Activated T-helper 9 cell treated with anti-CD3 and anti-CD28 coated beads, Interleukin-2, amount 50 U/mL, for 16 hours (primary cell): ENCODE measurements around the gene ERC2.
"Not testable (repeated sequence)": the region's sequence is repeated elsewhere in the genome, so short reads cannot be mapped to it uniquely, and the experiment has no call there.

Source experiments
- DNase-seq: peaks from one replicate; pipeline ENCODE4 v3.0.0-alpha.2; 2020; ENCODE audit warnings: low read depth

Gene ERC2

DNA sequence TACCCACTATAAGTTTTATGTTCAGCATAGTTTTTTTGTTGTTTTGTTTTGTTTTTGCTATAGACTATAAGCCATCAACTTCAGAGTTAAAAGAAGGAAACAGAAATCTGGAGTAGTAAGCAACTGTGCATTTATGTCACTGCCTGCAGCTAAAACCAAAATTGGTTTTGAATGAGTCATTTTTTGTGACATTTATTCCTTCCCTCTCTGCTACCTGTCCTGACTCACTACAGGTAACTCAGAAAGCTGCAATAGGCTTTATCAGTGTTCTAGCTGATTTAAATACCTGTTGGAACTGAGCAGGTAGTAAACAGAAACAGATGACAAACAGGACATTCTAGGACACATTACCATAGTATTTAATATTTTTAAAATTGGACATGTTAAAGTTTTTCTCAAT lies 587.9 kb downstream of the ERC2 start:
- DNase-seq: no peak

DNA sequence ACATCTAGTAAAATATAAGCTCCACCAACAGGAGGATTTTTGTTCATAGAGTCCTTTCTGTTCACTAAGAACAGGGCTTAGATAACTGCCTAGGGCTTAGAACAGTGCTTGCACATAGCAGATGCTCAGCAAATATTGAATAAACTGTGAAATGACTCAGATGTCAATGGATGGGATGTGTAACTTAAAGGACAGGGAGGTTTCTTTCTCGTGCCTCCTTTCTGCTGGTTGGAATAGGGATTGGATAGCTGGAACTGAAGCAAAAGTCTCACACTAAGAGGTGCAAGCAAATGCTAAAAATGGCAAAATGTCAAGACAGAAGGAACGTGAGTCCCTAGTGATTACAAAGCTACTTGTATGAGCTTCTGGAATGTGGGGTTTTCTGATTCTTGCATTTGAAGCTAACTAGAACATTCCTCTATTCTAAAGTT lies 588.4 kb downstream of the ERC2 start:
- DNase-seq: no peak

DNA sequence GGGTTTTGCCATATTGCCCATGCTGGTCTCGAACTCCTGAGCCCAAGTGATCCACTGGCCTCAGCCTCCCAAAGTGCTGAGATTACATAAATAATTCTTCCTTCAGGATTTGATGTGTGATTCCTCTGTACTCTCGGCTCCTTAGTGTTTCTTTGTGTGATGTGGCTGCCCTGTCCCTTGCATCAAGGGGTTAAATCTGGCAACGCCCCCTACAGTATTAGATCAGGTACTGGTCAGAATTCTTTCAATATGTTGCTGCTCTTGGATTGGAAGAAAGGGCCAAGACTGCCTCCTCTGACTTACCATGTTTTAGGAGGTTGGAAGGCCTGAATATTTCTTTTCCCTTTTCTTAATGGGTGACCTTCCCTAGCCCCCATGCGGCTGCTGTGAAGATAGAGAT lies 590.6 kb downstream of the ERC2 start:
- no peak for DNase-seq

DNA sequence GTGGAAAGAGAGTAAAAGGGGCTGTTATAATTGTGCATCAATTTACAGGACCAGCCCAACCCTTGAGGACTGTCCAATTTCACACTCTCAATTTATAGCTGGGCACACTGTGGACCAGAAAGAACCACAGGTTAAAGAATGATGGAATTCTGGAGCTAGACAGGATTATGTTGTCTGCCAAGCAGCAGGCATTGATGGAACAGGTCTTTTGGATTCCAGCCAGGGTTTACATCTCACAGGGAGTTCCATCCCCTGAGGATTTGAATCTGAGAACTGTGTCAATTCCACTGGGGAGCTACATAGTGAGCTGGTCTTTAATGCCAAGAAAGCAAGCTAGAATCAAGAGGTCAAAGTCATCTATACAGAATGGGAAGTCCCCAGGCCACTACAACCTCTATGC lies 591.7 kb downstream of the ERC2 start:
- DNase-seq: no peak

DNA sequence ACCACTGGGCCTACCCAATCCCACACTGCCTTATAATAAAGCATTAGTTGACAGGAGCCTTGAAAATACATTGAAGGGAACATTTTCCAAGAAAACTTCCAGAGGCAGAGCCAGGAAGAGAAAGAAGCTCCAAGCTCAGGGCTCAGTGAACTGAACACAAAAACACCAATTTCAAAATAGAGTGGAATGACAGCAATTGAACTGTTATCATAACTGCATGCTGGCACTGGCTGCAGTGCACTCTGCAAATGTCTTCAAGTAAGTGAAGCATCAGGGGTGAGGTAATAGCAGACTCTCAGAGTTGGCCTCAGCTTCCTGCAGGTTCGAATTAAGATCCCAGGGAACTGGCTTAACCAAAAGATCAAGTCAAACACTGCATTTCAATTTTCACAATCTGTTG lies 593.2 kb downstream of the ERC2 start:
- no peak for DNase-seq

DNA sequence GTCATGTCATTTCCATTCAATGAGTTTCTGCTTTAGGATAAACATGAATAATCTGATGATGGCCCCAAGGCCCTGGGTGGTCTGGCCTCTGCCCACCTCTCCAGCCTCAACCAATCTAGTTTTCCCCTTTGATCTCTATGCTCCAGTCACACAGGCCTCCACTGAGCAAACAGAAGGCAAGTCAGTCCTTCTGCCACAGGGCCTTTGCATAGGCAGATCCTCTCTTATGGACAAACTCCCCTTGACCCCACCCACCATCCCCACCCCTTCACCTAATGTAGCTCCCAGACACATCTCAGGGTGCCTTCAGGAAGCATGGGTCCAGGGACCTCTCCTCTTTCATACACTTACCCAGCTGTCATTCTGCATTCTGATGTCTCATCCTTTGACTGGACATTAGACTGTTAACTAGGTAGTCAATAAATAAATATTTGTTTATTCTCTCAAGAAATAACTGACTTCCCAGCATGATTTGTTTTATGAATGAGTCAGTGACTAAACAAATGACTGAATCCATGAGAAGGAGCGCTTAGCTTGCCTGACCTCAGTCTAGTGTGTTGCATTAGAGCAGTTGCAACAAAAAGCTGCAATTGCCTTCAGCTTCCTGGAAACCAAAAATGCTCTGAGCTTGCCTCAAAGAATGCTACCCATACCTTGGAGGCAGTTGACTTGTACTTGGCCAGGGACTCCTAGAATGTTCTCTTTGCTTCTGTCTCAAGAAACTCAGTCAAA lies 594.6 kb downstream of the ERC2 start:
- DNase-seq: no peak

DNA sequence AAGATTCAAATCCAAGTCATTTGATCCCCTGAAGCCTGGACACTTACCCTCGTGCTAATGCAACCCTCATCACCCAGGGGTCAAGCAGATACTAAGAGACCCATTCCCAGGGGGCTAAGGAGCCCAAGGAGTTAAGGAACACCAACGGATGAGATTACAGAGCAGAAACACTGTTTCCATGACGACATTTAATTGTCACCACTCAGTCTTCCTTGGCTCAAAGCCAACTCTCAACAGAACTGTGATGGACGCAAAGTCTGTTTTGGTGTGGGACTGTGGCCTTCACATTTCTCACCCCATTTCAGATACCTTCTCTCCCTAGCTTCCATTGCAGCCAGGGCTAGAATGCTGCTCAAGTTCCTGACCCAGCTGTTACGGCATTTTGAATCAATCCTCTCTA lies 597.7 kb downstream of the ERC2 start:
- DNase-seq: no peak

DNA sequence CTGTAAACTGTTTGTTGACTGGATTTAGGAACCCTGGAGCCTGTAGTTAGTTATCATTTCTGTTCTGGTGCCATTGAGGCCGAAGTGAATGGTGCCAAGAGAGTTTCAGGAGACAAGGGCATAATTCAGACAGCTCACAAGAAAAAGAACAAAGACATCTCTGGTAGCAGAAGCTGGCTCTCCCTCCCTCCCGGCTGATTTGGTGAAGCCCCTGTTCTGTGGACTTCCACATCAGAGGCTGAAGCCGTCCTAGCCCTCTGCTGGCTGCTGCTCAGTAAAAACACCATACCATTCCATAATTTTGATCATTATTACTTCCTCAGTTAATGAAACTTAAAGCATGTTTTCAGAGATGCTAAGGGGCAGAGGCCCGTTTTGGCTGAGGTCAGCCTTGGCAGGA lies 599.9 kb downstream of the ERC2 start:
- no peak for DNase-seq

DNA sequence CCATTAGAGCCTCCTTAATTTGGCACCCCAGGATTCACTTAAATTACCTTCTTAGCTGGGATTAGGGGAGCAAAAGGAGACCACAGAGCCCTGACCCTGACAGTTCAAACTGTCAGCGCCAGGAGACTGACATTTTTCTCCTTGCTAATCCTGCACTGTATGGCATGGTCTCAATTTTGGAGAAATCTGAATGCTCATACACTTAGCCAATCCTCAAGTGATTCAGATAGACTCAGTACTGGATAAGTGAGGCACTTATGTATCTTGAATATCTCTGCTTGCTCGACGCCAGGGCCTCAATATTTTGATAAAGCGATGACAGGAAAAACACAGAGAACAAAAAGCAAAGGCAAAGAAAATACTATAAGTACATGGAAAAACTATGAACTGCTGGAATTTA lies 605.2 kb downstream of the ERC2 start:
- DNase-seq: no peak

DNA sequence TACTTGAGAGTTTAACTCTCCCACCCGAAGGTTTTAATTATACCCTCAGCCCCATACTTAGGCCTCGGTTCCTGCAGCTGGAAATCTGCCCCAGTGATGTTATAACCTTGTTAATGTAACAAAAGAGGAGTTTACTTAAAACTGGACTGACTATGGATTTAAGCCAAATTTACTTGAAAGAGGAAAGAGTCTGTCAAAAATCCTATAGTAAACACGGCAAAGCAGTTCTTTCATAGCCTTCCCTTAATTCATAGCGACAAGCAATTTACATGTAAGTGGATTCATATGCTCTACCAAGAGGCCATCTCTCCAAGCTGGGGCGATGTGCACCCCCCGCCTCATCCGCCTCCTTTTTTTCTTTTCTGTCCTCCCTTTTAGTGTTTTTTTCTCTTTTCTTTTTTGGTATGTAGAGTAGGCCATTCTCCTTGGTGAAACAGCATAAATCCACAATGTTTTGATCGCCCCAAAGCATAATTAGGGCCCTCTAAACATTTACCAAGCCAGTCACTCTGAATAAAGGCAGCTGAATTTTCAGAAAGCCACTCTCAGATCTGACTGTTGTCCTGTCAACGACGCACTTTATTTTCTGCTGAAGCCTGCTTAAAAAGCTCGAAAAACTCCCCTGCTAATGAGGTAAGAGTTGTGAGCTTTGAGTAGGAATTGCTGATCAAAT lies 608.1 kb downstream of the ERC2 start:
- no peak for DNase-seq

DNA sequence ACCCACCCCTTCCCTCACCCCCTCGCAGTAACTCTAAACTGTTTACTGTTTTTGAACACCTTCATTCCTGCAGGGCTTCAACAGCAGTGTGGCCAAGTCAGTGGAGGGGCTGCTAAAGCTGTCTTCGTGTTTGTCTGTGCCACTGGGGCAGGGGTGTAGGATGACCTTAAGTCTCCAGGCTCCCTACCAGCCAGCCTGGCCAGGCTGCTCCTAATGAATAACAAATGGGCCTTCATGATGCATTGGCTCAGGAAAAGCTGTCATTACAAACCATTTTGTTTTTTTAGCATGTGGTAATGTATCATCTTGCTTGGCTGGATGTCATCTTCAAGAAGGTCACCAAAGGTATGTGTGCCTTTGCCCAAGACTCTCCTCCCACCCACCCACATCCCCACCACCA lies 609.0 kb downstream of the ERC2 start:
- DNase-seq: no peak

DNA sequence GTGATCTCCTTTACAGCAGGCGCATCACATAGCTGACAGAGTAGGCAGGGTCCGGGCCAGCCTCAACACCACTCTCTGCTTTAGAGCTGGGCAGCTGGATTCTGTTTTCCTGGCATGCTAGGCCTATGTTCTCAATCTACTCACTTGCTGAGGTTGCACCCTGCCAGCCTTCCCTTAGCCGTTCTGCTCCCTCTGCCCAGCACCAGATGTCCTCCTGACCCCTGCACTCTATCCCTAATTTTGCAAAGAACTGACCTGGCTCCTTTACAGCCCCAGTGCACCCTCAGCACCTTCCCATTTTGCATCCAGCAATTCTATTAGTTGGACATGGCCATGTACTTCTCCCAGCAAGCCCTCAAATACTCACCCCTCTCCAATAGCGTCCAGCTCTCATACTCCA lies 609.5 kb downstream of the ERC2 start:
- DNase-seq: no peak

DNA sequence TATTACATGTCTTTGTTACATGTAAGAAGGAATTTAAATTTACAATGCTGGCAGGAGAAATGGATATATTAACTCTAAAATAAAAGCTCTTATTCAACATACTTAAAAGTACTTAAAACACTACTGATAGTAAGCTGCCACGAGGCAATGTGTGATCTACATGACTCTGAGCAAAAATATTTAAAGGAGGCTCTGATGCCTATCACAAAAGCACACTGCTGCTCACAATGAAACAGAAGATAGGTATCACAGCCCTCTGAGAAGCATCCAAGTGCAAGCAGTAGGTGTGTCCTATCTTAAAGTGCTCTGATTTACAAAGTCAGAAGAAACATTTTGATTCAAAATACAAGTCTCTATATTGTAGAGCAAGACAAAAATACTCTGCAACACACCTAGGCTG lies 610.0 kb downstream of the ERC2 start:
- DNase-seq: no peak

DNA sequence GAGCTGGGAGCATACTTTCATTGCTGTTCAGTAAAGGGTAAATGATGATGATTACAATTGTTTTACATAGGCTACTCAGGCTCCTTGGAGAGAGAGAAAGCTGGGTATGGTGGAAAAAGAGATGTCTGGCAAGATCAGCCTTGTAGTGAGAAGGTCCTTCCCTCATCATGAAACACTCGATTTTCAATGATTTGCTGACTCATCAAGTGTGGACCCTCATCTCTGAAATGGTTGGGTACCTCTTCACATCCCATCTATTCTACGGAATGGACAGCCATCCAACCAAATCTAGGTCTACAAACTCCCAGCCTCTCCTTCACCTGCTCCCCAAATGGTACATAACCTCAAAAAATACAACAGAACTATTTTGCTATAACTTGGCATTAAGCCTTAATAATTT lies 610.6 kb downstream of the ERC2 start:
- no peak for DNase-seq

DNA sequence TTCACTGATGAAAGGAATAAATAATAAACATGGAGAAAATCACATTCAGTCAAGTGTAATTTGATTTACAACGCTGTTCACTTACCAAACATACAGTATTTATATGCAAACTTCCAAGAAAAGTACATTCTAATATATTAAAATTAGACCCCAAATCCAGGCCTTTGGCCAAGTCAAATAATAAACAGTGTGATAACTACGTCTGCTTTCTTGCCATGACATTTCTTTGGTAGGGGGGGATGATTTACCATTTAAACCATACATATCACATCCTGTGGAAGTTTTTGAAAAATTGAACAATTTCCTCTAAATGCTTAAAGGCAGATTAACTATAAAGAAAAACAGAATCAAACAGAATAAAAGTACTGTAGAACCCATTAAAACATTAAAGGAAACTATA lies 613.0 kb downstream of the ERC2 start:
- no peak for DNase-seq

DNA sequence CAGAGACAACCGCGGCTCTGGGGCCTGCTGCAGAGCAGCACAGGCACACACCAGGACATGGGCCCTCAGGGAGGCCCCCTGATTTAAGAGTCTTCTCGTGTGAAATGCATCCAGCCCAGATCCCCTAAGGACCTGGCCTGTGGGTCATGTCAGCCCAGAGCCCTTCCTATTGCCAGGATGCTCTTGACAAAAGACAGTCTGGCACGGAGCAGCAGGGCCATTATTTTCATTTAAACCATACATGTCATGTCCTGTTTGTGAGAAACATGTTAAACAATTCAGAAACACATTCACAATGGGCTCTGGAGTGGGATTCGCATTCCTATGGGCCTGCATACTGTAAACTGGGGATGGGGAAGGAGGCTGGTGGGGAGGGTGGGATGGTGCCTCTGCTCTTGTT lies 613.8 kb downstream of the ERC2 start:
- DNase-seq: no peak

DNA sequence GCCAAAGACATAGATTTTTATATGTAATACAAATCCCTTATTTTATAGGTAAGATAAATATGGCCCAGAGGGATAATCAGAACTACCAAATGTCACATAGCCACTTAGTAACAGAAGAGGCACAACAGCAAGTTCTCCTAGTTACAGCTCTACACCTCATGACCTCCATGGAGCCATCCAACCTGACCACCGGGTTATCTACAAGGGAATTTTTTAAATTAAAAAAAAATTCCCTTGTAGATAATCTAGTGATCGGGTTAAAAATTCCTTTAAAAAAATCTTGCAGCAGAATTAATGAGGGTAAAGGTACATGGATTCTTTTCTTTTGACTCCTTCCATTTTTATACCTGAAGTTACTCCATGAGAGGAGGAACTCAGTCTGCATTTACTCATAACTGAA lies 615.9 kb downstream of the ERC2 start:
- no peak for DNase-seq

DNA sequence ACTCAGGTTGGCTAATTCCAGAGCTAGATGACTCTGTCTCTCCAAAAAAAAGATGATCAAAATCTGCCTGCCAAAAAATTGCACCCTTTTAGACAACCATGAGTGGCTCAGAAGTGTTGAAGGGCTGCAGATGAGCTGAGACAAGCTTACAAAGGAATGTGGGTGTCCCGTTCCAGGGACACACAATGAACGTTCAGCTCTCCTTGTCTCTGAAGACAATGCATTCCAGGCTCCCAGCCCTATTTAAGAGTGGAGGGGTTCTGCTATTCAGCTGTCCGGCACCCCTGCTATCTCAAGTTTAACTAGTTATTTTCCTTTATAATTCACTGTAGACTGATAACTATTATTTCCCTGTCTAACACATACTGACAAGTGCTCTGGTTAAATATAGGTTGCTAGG lies 626.1 kb downstream of the ERC2 start:
- DNase-seq: no peak

DNA sequence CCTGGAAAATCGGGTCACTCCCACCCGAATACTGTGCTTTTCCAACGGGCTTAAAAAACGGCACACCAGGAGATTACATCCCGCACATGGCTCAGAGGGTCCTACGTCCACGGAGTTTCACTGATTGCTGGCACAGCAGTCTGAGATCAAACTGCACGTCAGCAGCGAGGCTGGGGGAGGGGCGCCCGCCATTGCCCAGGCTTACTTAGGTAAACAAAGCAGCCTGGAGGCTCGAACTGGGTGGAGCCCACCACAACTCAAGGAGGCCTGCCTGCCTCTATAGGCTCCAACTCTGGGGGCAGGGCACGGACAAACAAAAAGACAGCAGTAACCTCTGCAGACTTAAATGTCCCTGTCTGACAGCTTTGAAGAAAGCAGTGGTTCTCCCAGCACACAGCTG lies 636.4 kb downstream of the ERC2 start:
- DNase-seq: not testable (repeated sequence)

DNA sequence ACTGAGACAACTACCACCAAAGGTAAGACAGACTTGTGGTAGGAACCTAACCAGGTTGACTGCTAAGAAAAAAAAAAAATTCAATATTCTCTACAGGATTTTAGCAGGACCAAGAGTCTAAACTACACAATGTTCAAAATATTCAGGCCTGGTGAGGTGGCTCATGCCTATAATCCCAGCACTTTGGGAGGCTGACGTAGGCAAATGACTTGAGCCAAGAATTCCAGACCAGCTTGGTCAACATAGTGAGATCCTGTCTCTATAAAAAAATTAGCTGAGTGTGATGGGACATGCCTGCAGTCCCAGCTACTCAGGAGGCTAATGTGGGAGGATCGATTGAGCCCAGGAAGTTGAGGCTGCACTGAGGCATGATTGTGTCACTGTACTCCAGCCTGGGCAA lies 639.6 kb downstream of the ERC2 start:
- no peak for DNase-seq

DNA sequence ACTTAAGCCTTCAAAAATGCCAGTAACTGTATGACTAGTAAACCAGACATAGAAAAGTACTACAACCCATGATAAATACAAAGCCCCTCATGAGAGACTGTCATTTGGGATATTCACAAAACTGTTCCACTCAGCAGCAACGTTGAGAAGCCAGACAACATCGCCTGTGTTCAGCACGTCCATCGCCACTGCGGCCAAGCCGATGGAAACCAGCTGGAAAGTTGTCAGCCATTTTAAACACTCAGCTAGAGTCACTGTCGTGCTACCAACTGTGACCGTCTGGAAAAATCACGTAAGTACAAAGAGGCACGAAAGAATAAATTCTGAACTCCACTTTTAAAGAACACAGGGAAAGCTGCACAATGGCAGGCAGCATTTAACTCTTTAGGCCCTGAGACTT lies 640.5 kb downstream of the ERC2 start:
- DNase-seq: no peak

DNA sequence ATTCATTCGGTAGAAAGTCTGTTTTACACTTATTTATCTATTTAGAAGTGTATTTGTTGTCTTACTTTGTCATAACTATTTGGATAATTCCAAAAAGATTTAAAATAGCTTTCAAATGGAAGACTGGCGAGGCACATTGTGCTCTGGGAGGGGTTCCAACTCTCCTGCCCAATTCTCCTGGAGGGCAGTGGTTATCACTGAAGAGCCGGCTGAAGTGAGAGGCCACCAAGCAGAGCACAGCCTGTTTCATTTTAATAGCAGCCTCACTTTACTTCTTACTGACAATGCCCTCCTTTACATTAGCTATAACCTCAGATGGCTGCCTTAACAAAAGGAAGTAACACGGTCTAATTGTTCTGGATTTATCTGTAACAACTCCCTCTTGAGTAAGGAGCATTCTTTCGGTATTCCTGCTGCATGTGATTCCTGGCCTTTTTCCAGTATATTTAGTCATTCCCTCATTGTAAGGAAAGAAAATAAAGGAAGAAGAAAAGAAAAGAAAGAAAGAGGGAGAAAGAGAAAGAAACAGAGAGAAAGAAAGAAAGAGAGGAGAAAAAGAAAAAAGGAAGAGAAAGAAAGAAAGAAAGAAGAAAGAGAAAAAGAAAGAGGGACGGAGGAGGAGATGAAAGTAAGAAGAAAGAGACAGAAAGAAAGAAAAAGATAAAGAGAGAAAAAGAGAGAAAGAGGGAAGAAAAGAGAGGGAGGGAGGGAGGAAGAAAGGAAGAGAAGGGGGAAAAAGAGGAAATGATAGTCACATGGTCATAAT lies 641.4 kb downstream of the ERC2 start:
- no peak for DNase-seq

DNA sequence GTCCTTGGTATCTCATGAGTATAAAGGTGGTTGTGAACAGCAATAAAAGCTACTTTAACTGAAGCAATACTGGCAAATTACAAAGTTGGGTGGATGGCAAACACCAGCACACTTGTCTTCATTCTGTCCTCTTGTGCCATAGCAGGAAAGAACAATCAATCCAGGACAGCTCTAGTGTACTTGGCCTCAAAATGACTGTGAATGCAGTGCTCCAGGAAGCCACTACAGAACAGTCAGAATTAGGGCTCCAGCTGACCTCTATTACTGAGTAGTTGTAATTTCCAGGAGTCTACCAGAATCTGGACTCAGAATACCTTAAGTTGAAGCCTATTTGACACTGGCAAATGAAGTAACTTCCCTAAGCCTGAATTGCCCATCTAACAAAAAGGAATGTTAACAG lies 642.2 kb downstream of the ERC2 start:
- DNase-seq: no peak
